ENCODE measurements around the gene CLIC4.
"Not testable (repeated sequence)": the region's sequence is repeated elsewhere in the genome, so short reads cannot be mapped to it uniquely, and the experiment has no call there.

The CLIC4 gene

GRCh38 chr1:24779689-24780464 lies 34.6 kb downstream of the CLIC4 start:
- H3K4me3 ChIP-seq (ENCODE audit: low read depth, low read length) = no peak overlapping the region
- TF ChIP-seq CTCF (IDR thresholded peaks at IDR 0.05; ENCODE audit: borderline replicate concordance, insufficient read depth, low read depth, low read length) = no peak

- not testable (repeated sequence) for H3K4me3 ChIP-seq (ENCODE audit: low read depth, low read length)
Observed at GRCh38 chr1:24780626-24781025, 35.4 kb downstream of the CLIC4 start.

GRCh38 chr1:24782689-24783088 lies 37.4 kb downstream of the CLIC4 start:
- TF ChIP-seq CTCF (IDR thresholded peaks at IDR 0.05; ENCODE audit: borderline replicate concordance, insufficient read depth, low read depth, low read length) = no peak
- H3K4me3 ChIP-seq (ENCODE audit: low read depth, low read length) = no peak overlapping the region

GRCh38 chr1:24783713-24784112 lies 38.5 kb downstream of the CLIC4 start:
- no peak overlapping the region for H3K4me3 ChIP-seq (ENCODE audit: low read depth, low read length)
- no peak for TF ChIP-seq CTCF (IDR thresholded peaks at IDR 0.05; ENCODE audit: borderline replicate concordance, insufficient read depth, low read depth, low read length)

GRCh38 chr1:24786191-24786590 lies 40.9 kb downstream of the CLIC4 start:
- TF ChIP-seq CTCF (IDR thresholded peaks at IDR 0.05; ENCODE audit: borderline replicate concordance, insufficient read depth, low read depth, low read length) = no peak

GRCh38 chr1:24790490-24790889 lies 45.2 kb downstream of the CLIC4 start:
- H3K4me3 ChIP-seq (ENCODE audit: low read depth, low read length) = no peak overlapping the region
- TF ChIP-seq CTCF (IDR thresholded peaks at IDR 0.05; ENCODE audit: borderline replicate concordance, insufficient read depth, low read depth, low read length) = no peak

More at GRCh38 chr1:24786191-24786590, 40.9 kb downstream of the CLIC4 start:
- H3K4me3 ChIP-seq (ENCODE audit: low read depth, low read length) = no peak overlapping the region

GRCh38 chr1:24793447-24794129 lies 48.3 kb downstream of the CLIC4 start:
- no peak overlapping the region for H3K4me3 ChIP-seq (ENCODE audit: low read depth, low read length)
- no peak for TF ChIP-seq CTCF (IDR thresholded peaks at IDR 0.05; ENCODE audit: borderline replicate concordance, insufficient read depth, low read depth, low read length)

- not testable (repeated sequence) for H3K4me3 ChIP-seq (ENCODE audit: low read depth, low read length)
Observed at GRCh38 chr1:24794130-24794502, 48.9 kb downstream of the CLIC4 start.

Data from GM12875 (cell line).